AG09309 (cell line): ENCODE results near the gene RAD51B.

Experiments used
- DNase-seq: peaks from one replicate; pipeline ENCODE4 v3.0.0-alpha.2; 2010; ENCODE audit warnings: low read depth
- H3K4me3 ChIP-seq: 2 replicates; pipeline ENCODE4 v1.5.1; 2011; ENCODE audit warnings: mild to moderate bottlenecking, low read depth, low read length, moderate library complexity; ENCODE audit not compliant: control insufficient read depth
- CTCF ChIP-seq: IDR thresholded peaks from 2 replicates; pipeline ENCODE4 v1.5.1; 2011; ENCODE audit warnings: mild to moderate bottlenecking, low read depth, low read length, inconsistent platforms; ENCODE audit not compliant: insufficient read depth, control insufficient read depth; ENCODE audit errors: missing control alignments

RAD51B gene

DNA sequence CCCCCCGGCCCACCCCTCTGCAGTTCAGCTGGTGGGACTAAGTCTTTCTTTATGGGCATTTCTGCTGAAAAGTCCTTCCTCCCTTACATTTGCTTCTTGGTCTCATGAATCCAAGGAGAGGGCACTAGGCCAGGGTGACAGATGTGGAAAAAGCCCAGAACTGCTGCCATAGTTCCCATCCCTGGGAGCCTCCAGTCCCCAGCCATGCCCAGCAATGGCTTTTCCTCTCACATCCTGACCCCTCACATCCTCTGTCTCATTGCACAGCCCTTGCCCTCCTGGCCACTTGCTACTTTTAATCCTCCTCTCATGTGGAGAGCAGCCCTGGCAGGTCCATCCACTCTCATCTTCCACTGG, 850.8 kb downstream of the RAD51B start:
- DNase-seq: no peak
- no peak for TF ChIP-seq CTCF
- no peak overlapping the region for H3K4me3 ChIP-seq

GRCh38 chr14:68671909-68672308, 852.3 kb downstream of the RAD51B start:
- no peak for DNase-seq
- no peak for TF ChIP-seq CTCF
- H3K4me3 ChIP-seq: no peak overlapping the region

- no peak for DNase-seq
- TF ChIP-seq CTCF: no peak
Measured at GRCh38 chr14:68672609-68673285, 853.2 kb downstream of the RAD51B start.

GRCh38 chr14:68673464-68673863, 853.9 kb downstream of the RAD51B start:
- TF ChIP-seq CTCF: no peak

More at GRCh38 chr14:68672609-68673285, 853.2 kb downstream of the RAD51B start:
- H3K4me3 ChIP-seq: no peak overlapping the region

DNA sequence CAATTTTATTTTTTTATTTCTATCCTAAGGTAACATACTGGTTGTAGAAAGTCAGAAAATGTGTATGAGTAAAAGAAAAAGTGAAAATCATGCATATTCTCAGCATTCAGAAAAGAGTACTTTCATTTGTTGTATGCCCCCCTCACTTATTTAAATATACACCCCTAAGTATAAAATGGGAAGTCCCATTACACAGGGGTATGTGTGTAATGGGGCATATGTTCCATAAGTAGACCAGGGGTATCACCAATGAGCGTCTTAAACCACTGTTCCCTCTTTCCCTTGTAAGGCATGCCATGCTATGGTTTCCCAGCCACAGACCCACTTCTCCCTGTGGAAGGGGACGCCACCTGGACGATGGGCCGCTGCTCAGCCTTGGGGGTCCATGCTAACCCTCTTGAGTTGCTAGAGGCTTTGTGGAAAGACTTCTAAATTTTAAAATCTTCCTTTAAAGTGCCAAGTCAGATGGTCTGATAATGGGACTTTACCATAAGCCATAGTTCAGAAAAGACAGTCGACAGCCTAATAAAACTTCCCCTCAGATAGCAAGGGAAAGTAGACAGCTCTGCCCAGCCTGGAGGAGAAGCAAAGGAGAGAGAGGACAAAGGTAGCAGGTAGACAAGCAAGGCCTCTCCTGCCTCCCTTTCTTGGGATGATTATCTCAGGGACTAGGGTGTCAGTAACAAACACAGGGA, 855.1 kb downstream of the RAD51B start:
- TF ChIP-seq CTCF: no peak
- DNase-seq: no peak

More at GRCh38 chr14:68673464-68673863, 853.9 kb downstream of the RAD51B start:
- no peak overlapping the region for H3K4me3 ChIP-seq
- DNase-seq: no peak

DNA sequence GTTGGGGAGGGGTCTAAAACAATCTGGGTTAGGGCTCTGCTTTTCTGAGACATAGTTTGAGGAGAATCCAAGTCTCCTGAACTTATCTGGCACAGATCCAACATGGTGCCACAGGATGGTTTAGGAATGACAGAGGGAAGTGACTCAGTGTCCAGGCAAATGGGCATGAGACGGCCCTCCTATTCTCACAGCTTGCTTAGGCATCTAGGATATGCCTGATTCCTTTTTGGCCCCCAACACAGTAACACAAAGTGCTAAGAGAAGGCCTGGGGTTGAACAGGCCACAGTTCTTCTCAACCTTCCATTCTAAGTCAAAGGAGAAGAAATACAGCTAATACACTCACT, 855.6 kb downstream of the RAD51B start:
- no peak for DNase-seq
- H3K4me3 ChIP-seq: no peak overlapping the region
- TF ChIP-seq CTCF: no peak

More for the DNA sequence above, 855.1 kb downstream of the RAD51B start:
- no peak overlapping the region for H3K4me3 ChIP-seq

GRCh38 chr14:68676511-68676943, 856.9 kb downstream of the RAD51B start:
- TF ChIP-seq CTCF: no peak
- DNase-seq: no peak
- H3K4me3 ChIP-seq: no peak overlapping the region
